ENCODE data around the gene BBS2.

The BBS2 gene

GRCh38 chr16:56482683-56483236, 37.1 kb downstream of the BBS2 start:
- no peak for TF ChIP-seq CTCF (conservative IDR thresholded peaks at IDR 0.05)
- no peak overlapping the region for H3K27ac ChIP-seq

- H3K27ac ChIP-seq = no peak overlapping the region
- TF ChIP-seq CTCF (conservative IDR thresholded peaks at IDR 0.05) = no peak
Observed at GRCh38 chr16:56481468-56482122, 38.2 kb downstream of the BBS2 start.

- TF ChIP-seq CTCF (conservative IDR thresholded peaks at IDR 0.05) = no peak
Observed at GRCh38 chr16:56480776-56481467, 38.9 kb downstream of the BBS2 start.

GRCh38 chr16:56479469-56479868, 40.4 kb downstream of the BBS2 start:
- H3K27ac ChIP-seq = no peak overlapping the region
- no peak for TF ChIP-seq CTCF (conservative IDR thresholded peaks at IDR 0.05)

More at GRCh38 chr16:56480776-56481467, 38.9 kb downstream of the BBS2 start:
- H3K27ac ChIP-seq = no peak overlapping the region

- H3K27ac ChIP-seq = no peak overlapping the region
- no peak for TF ChIP-seq CTCF (conservative IDR thresholded peaks at IDR 0.05)
Observed at GRCh38 chr16:56478281-56479049, 41.4 kb downstream of the BBS2 start.

GRCh38 chr16:56477096-56477878, 42.5 kb downstream of the BBS2 start:
- TF ChIP-seq CTCF (conservative IDR thresholded peaks at IDR 0.05) = no peak
- H3K27ac ChIP-seq = no peak overlapping the region
